Stimulated activated CD8-positive, alpha-beta memory T cell treated with anti-CD3 and anti-CD28 coated beads, Interleukin-15, amount 100 ng/mL, for 48 hours (primary cell): ENCODE data around the gene JAG1.

Experiments
- DNase-seq, 2 donors: peaks; one replicate each; pipeline ENCODE4 v3.0.0-alpha.2; 2020; ENCODE audit warnings: low read depth in 2 of 2

Gene JAG1

DNA sequence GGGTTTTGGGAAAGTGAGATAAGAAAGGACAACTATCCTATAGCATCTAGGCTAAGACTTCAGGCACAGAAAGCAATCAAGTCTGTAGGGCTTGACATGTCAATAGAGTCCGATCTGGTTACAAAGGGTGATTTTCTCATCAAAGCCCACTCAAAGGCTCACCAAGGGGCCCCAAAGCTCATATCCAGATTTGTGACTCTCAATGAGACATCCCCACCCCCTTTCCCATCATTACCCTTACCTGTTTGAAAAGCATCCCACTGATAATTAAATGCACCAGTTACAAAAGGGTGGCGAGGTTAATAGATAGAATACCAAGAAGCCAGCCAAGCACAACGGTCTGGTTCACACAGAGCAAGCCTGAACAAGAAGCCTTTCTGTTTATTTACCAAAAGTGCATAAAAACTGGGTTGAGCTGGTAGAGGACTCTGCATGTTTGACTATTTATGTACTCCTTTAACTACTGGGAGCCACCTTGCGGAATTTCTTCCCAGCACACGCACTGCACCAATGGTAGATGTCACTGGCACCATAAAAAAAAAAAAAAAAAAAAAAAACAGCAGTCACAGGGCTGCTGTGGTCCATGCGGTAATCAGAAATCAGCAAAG, 6.1 kb downstream of the JAG1 start:
- no peak for DNase-seq

- DNase-seq, result no peak
These were observed 6.8 kb downstream of the JAG1 start for GRCh38 chr20:10667077-10667401.

- no peak for DNase-seq
These were observed 7.3 kb downstream of the JAG1 start for GRCh38 chr20:10666221-10667076.

DNA sequence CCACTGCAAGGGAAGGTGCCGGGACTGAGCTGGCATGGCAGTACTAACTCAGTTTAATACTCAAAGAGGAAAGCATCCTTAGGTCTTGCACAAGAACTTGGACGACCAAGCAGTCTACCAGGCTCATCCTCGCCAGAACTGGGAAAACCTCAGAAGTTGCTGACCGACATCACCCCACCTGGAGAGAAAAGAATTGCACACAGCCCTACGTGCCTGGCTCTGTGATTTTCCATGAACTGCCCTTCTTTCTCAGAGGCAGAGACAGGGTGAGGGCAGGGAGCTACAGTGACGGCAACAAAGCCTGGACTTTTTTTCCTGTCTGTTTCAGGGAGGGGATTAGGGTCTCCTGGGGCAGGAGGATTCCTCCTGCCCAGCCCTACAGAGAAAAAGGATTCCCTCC, 8.0 kb downstream of the JAG1 start:
- DNase-seq, result no peak

- no peak for DNase-seq
These were observed 8.7 kb downstream of the JAG1 start for GRCh38 chr20:10665027-10665561.

GRCh38 chr20:10663756-10664155, 10.0 kb downstream of the JAG1 start:
- no peak for DNase-seq

DNA sequence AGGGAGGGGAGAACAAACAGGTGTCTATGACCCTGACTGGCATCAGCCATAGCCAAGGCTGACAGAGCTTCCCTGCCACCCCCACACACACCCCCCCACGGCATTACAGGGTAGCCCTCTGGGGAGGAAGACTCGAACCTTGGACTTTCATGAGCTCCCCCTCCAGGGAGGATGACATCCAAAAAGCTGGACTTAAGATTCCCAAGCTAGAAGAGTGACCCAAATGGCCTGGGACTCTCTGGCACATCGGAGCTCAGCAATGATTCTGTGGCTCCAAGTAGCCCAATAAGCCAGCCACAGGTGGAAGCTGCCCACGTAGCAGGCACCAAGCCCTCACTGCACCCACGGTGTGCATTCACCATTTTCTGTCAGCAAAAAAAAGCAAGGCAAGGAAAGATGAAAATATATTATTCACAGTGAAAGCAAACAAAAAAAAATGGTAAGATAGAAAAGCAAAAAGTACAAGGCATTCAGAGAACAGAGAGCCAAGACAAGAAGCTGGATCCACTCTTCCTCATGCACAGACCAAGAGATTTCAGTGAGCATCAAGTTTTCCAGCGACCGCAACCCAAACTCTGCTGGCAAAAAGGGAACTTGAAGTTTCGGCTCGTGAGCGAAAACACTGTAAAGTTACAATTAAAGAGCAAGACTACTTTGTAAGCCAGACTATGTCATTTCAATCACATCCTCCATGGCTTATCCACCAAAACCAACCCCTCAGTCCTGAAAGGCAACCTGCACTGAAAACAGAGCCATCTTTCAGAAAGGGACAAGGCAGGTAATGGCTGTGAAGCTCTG, 10.9 kb downstream of the JAG1 start:
- no peak for DNase-seq

DNA sequence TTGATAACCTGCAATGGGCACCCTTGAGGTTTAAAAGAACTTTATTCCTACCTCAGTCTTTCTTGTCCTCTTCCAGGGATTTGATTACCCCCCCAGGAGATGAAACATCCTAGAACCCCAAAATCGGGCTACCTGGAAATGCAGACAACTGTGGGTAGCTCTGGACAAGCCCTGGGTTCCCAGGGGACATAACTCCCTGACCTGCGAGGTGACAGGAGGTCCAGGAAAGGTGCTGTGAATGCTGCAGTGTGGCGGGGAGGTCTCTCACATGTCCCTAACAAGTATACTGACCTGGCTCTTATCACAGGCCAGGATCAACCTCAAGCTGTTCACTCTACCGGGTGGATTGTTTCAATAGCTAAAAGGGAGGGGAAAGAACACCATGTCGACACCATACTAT, 11.6 kb downstream of the JAG1 start:
- no peak for DNase-seq

DNA sequence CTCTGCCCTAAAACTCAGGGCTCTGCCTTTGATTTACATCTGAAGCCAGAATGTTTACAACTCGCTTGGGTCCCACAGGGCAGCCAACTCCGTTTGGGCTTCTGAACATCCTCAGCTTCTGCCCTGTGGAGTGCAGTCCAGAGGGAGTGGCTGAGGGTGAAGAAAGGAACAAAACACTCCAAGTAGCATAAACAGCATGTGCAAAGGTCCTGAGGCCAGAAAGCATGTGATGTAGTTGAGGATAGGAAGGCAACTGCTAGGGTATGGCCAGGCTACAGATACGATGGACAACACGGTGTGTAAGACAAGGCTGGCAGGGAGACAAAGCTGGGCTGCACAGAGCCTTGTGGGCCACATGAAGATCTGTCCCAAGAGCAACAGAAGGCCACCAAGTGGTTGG, 12.5 kb downstream of the JAG1 start:
- DNase-seq, result no peak

DNA sequence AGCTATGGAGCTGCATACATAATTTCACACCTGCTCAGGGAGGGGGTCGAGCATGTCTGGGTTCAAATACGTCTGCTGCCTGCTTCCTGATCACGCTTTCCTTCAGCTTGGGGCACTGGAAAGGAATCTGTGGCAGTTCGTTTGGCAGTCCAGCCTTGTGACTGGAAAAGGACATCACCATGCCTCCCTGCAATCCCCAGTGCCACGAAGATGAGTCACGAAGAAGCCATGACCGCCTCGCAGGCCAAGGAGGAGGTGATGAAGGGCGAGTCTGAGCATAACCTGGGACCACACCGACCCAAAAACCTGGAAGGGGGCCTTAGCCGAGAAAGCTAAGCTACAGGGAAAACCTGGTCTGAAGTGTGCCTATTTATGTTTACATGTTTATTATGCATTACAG, 13.1 kb downstream of the JAG1 start:
- no peak for DNase-seq

DNA sequence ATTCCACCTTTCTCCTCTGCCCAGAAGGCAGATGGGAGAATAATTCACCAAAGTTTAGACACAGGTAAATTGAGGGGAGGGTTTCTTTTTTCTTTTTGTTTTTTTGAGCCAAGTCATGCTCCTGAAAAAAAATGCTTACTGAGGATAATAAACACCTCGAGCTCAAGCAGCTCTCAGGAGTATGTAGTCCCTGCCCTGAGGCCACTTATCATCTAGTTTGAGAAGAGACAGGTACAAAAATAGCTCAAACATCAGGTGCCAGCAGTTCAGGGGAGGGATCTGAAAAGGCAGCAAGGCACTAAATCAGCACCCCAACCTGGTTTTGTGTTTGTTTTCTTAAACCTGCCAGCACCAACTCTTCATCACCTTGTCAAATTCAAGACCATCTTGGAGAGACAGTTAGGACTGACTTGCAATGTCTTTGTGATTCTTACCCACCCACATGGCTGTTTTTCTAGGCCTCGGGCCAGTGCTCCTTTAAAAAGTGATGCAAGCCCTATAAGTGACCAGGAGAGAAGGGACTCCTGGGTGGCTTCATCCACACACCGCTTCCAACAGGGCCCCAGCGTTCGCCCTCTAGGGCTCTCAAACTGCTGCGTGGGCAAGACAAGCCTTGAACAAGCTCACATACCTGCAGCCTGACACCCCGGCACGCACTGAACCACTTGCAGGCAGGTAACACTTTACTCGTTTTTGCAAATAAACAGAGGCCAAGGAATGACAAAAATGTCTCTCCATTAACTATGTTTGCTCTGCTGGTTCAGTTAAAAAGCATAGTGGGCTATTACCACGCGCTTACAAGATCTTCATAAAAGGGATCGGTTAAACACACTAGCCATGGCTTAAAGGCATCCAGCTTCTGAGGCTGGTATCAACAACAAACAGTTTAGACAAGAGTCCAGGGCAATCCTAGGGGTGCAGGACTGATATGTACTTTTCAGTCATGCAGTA, 13.9 kb downstream of the JAG1 start:
- DNase-seq, result no peak

- DNase-seq, result no peak
These were observed 14.7 kb downstream of the JAG1 start for GRCh38 chr20:10658876-10659632.

DNA sequence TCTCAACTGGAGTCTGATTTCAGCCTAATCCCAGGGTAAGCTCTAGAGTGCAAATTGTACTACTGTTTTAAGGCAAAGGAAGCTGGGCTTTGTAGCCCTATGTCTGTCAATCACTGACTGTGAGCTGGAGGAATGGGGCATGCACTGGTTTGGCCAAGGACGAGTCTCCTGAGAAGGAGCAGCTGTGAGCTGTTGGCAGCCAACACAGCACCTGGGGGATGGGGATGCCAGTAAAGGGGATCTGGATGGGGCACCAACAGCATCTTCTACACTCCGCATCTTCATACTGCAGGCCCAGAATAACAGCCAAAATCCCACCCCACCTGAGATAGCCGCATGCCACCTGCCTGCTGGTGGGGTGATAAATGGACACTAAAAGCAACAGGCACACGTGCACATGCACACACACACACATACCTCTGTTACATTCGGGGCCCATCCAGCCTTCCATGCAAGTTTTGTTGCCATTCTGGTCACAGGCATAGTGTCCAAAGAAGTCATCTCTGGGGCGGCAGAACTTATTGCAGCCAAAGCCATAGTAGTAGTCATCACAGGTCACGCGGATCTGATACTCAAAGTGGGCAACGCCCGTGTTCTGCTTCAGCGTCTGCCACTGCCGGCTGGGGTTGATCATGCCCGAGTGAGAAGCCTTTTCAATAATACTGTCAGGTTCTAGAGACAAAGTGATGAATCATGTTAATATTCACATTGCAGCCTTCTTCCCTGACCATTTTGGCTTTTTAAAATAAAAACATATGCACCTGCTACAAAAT, 15.6 kb downstream of the JAG1 start:
- no peak for DNase-seq

DNA sequence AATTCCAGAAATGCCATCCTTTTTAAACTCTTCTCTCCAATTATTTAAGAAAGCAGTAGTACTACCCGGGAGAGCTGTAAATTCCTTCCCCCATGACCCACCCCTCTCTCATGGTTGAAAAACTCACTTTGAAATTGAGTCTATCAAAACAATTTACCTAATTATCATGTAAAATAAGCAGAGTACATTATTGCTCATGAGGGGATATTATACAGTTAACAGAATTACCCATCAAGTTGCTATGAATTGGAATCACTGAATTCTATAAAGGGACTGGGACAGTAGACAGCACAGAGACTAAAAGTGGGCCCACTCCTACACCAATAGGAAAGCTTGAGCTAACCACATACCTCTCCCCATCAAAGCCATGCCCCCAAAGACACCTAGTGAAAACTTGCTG, 16.3 kb downstream of the JAG1 start:
- no peak for DNase-seq

- no peak for DNase-seq
These were observed 17.8 kb downstream of the JAG1 start for GRCh38 chr20:10655720-10656669.

- no peak for DNase-seq
These were observed 19.2 kb downstream of the JAG1 start for GRCh38 chr20:10654630-10655029.

DNA sequence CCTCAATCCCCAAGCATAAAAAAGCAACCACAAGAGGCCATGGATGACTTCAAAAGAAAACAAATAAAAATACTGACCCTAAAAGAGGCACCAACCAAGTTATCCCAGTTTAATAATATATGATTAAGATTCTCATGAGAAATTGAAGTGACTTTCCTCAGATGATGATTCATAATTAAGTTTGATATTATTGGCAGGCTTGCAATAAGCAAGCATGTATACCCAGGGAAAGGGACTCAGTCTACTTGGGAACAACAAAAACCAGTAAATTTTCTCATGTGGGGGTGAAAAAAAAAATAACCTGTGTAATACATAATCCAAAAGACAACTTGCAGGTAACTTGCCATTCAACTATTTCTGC, 19.6 kb downstream of the JAG1 start:
- no peak for DNase-seq

- DNase-seq, result no peak
These were observed 20.1 kb downstream of the JAG1 start for GRCh38 chr20:10653599-10654249.
